ENCODE results near the gene HS3ST6.

DNA sequence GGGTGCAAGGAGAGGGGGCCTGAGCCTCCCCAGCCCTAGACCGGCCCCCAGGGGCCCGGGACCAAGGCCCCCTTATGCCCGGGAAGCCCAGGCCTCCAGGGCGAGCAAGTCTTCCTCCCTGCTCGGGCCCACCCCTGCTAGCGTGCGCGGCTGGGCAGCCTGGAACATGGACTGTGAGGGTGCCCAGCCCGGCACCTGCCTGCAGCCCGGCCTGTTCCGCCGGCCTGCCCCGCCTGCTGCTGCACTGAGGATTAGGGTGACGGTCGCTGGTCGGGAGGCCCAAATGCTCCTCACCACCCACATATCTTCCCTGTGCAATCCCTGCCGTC, 6.0 kb downstream of the HS3ST6 start:
- TF ChIP-seq, protein P1, sequence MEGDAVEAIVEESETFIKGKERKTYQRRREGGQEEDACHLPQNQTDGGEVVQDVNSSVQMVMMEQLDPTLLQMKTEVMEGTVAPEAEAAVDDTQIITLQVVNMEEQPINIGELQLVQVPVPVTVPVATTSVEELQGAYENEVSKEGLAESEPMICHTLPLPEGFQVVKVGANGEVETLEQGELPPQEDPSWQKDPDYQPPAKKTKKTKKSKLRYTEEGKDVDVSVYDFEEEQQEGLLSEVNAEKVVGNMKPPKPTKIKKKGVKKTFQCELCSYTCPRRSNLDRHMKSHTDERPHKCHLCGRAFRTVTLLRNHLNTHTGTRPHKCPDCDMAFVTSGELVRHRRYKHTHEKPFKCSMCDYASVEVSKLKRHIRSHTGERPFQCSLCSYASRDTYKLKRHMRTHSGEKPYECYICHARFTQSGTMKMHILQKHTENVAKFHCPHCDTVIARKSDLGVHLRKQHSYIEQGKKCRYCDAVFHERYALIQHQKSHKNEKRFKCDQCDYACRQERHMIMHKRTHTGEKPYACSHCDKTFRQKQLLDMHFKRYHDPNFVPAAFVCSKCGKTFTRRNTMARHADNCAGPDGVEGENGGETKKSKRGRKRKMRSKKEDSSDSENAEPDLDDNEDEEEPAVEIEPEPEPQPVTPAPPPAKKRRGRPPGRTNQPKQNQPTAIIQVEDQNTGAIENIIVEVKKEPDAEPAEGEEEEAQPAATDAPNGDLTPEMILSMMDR (IDR thresholded peaks at IDR 0.05 in 8 of 11, conservative IDR thresholded peaks at IDR 0.05 in 3 of 11) = no peak
- no peak for TF ChIP-seq POLR2AphosphoS5 (IDR thresholded peaks at IDR 0.05)
- TF ChIP-seq POLR2A (IDR thresholded peaks at IDR 0.05) = no peak
